GM12801 (cell line): ENCODE measurements around the gene LONP2.

Source experiments
- TF ChIP-seq, protein P1 (sequence below): IDR thresholded peaks from one replicate; pipeline ENCODE4 v1.5.1; 2011; ENCODE audit warnings: control low read depth; ENCODE audit not compliant: insufficient read length; ENCODE audit errors: extremely low read depth

The LONP2 gene

DNA sequence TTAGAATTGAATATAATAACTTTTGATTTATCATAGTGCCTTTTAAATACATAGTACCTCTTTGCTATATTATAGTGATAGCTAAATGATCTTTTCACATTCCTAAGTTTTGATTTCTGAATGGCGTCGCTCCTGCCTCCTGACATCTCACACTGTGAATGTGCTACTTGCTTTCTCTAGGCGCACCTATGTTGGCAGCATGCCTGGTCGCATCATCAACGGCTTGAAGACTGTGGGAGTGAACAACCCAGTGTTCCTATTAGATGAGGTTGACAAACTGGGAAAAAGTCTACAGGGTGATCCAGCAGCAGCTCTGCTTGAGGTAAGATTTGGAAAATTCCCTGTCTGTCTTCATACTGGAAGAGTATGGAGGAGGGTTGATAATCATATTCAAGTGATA is 33.1 kb downstream of the LONP2 start:
- TF ChIP-seq, protein P1, sequence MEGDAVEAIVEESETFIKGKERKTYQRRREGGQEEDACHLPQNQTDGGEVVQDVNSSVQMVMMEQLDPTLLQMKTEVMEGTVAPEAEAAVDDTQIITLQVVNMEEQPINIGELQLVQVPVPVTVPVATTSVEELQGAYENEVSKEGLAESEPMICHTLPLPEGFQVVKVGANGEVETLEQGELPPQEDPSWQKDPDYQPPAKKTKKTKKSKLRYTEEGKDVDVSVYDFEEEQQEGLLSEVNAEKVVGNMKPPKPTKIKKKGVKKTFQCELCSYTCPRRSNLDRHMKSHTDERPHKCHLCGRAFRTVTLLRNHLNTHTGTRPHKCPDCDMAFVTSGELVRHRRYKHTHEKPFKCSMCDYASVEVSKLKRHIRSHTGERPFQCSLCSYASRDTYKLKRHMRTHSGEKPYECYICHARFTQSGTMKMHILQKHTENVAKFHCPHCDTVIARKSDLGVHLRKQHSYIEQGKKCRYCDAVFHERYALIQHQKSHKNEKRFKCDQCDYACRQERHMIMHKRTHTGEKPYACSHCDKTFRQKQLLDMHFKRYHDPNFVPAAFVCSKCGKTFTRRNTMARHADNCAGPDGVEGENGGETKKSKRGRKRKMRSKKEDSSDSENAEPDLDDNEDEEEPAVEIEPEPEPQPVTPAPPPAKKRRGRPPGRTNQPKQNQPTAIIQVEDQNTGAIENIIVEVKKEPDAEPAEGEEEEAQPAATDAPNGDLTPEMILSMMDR = no peak

DNA sequence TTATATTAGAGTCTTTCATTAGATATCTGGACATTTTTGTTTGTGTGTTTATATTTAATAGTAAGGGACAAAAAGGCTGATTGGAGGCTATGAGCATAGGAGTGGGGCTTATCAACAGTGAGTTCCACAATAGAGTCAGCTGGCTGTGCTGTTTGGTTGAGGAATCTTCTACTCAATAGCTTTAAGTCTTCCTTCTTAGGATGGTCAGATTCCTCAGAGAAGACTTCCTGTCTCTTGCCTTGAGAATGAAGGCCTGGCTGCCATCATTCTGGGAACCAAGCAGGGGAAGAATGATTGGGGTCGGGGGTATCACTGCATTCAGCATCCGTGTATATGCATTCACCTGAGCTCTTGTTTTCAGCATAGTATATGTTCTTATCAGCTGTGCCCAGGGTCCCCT is 35.1 kb downstream of the LONP2 start:
- TF ChIP-seq, protein P1 = no peak

DNA sequence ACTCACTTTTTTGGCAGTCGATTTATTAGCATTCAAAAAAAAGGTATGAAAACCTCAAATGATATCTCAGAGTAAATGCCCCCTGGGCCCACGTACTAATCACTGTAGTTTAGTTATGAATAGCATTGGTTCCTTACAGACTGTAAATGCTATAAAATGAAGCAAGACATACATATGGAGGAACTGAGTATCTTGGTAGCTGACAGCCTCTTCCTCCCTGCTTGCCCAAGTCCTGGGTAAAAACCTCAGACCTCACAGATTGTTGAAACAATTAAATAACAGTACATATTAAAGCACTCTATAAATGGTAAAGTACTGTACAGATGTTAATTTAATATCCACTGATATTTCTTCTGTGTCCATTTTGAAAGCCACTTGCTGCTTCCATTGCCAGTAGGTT is 36.4 kb downstream of the LONP2 start:
- TF ChIP-seq, protein P1 = no peak

DNA sequence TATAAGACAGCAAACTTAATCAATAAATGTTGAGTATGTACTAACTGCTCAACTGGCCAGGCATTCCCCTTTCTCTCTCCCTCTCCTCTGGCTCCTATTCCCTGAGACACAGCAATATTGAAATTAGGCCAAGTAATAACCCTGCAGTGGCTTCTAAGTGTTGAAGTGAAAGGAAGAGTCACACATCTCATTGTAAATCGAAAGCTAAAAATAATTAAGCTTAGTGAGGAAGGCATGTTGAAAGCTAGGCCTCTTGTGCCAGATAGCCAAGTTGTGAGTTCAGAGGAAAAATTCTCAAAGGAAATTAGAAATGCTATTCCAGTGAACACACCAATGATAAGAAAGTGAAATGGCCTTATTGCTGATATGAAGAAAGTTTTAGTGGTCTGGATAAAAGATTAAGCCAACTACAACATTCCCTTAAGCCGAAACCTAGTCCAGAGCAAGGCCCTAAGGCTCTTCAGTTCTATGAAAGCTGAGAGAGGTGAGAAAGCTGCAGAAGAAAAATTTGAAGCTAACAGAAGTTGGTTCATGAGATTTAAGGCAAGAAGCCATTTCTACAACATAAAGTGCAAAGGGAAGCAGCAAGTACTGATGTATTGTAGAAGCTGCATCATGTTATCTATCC is 38.6 kb downstream of the LONP2 start:
- TF ChIP-seq, protein P1 = no peak

DNA sequence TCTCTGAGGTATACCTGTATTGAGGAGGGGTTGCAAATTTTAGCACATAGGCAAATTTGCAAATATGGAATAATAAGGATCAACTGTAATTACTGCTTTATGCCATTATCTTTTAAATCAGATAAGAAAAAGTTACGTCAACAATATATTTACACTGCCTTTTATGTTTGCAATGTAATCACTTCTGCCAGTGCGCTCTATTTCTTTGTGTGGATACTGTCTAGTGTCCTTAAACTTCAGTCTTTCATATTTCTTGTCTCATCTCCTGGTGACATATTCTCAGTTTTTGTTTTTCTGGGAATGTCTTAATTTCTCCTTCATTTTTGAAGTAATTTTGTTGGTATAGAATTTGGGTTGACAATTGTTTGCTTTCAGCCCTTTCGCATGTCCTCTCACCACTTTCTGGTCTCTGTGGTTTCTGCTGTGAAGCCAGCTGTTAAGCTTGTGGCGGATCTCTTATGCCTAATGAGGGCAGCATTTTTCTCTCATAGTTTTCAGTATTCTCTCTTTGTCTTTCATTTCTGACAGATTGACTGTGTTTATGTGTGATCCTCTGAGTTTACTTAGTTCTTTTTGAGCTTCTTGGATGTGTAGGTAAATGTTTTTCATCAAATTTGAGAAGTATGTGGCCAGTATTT is 40.8 kb downstream of the LONP2 start:
- TF ChIP-seq, protein P1 = no peak

DNA sequence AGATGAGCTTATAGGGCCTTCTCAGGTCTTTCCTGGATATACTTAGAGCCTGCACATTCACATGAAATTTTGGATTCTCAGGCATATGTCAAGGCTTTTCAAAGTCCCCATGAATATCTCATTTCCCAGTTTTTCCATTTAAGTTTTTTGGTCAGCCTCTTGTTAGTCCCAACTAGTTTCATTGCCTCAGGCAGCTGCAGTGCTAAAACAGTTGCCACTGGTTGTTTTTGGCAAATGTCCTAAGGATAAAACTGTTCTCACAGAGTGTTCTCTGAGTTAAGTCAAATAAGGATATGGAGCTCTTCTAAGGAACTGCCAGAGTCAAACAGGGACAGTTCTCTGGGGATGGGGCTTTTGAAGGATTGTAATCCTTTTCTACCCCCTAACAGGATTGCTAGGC is 43.1 kb downstream of the LONP2 start:
- TF ChIP-seq, protein P1 = no peak

DNA sequence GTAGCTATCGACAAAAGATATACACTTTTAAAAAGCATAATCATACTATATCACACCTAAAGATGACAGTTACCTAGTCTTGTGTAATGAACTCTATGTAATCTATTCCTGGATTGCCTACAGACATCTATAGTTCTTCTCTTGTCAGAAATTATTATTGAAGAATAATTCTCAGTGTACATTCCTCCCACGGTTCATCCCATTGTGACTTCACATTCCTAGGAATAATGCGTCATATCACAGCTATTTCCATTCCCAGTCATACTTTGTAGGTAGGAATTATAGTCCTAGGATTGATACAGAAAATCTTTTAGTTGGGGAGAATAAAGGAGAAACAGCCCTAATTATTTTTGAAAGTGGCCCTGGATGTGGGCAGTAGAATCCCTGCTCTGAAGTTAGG is 47.2 kb downstream of the LONP2 start:
- TF ChIP-seq, protein P1 = no peak
